ENCODE results near the gene GTF2E1. TPM values are rescaled to one million over a fixed set of nuclear protein-coding genes. Genes with fewer than 3 reads are reported as not detected.
"Not testable (repeated sequence)": the region's sequence is repeated elsewhere in the genome, so short reads cannot be mapped to it uniquely, and the experiment has no call there.

GTF2E1 gene
- 16.5 TPM in 2 replicates for total RNA-seq (2014; rRNA removed; shearing (Covaris generic))

GRCh38 chr3:120742198-120742848, at the start of gene GTF2E1, which contains the start of gene RABL3:
TSS of gene GTF2E1 (plus strand) at chr3:120742744. CDS start at chr3:120750553, 7,809 bp downstream.
TSS of gene RABL3 (minus strand) at chr3:120742516. CDS start at chr3:120742507, 9 bp downstream.
- peak; percentile 100 for DNase-seq (ENCODE audit: low read depth)

GRCh38 chr3:120693439-120694171, 48.9 kb upstream of the GTF2E1 start:
- peak; percentile 51 for DNase-seq (ENCODE audit: low read depth)

GRCh38 chr3:120699333-120699732, 43.2 kb upstream of the GTF2E1 start:
- no peak for DNase-seq (ENCODE audit: low read depth)

DNA sequence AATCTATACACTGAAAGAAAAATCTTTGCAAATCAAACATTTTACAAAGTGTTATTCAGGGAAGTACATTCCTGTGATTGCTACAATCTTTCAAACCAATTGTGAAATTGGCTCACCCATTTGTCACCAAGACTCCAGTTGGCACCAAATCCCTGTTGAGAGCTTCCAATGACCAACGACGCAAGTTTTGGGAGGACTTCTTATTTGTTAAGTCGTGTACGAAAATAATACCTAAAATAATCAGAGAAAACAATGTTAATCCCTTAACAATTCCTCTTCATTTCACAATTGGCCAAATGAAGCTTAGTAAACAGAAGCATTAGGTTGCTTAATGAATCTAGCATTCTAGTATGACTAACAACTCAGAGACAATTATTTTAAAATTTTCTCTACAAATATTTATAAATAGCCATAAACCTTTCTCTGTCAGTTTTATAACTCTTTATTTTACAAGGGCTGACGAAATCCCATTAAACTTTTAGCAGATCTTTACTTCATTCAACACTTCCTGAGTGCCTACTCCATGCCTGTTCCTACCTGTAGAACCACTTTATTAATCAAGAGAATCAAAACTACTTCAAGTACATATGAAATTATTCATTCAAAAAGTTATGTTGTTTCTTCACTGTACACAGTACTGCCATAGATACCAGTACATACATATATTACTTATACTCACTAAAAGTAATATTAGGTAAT, 36.5 kb upstream of the GTF2E1 start:
- no peak for DNase-seq (ENCODE audit: low read depth)

GRCh38 chr3:120706950-120707349, 35.6 kb upstream of the GTF2E1 start:
- no peak for DNase-seq (ENCODE audit: low read depth)

GRCh38 chr3:120708408-120708807, 34.1 kb upstream of the GTF2E1 start:
- DNase-seq (ENCODE audit: low read depth), result no peak

- DNase-seq (ENCODE audit: low read depth), result no peak
Measured at GRCh38 chr3:120710369-120710768, 32.2 kb upstream of the GTF2E1 start.

DNA sequence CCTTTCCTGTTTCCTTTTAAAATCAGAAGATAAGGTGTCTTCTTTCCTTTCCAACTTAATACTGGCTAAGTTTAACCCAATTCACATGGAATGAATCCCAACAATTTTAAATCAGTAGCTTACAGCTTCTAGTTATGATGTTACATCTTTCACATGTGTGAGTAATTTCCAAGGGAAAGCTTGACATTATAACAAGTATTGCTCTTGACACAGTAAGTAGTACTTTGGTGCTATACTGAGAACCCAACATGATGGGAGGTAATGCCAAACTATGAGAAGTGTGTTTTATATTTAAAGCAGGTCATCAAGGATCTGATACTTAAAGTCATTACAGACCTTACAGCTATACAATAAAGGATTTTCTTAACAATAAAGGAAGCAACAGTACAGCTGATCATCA, 29.3 kb upstream of the GTF2E1 start:
- DNase-seq (ENCODE audit: low read depth), result no peak

DNA sequence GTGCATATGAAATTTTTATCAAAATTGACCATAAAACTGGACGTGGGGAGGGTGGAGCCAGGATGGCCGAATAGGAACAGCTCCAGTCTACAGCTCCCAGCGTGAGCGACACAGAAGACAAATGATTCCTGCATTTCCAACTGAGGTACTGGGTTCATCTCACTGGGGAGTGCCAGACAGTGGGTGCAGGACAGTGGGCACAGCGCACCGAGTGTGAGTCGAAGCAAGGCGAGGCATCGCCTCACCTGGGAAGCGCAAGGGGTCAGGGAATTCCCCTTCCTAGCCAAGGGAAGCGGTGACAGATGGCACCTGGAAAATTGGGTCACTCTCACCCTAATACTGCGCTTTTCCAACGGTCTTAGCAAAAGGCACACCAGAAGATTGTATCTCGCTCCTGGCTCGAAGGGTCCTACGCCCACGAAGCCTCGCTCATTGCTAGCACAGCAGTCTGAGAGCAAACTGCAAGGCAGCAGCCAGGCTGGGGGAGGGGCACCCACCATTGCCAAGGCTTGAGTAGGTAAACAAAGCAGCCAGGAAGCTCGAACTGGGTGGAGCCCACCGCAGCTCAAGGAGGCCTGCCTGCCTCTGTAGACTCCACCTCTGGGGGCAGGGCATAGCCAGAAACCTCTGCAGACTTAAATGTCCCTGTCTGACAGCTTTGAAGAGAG, 23.2 kb upstream of the GTF2E1 start:
- DNase-seq (ENCODE audit: low read depth), result not testable (repeated sequence)

DNA sequence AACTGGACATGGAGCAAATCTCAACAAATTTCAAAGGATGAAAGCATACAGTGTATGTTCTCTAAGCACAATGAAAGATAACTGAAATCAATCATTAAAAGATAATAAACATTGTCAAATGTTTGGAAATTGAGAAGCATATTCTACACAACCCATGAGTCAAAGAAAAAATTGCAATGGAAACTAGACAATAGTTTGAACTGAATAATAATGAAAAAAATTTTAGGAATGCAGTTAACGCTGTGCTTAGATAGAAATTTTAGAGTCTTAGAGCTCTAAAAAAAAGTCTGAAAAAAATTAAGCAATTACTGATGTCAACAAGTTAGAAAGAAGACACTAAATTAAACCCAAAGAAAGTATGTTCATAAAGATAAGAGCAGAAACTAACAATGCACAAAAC, 15.8 kb upstream of the GTF2E1 start:
- DNase-seq (ENCODE audit: low read depth), result no peak

DNA sequence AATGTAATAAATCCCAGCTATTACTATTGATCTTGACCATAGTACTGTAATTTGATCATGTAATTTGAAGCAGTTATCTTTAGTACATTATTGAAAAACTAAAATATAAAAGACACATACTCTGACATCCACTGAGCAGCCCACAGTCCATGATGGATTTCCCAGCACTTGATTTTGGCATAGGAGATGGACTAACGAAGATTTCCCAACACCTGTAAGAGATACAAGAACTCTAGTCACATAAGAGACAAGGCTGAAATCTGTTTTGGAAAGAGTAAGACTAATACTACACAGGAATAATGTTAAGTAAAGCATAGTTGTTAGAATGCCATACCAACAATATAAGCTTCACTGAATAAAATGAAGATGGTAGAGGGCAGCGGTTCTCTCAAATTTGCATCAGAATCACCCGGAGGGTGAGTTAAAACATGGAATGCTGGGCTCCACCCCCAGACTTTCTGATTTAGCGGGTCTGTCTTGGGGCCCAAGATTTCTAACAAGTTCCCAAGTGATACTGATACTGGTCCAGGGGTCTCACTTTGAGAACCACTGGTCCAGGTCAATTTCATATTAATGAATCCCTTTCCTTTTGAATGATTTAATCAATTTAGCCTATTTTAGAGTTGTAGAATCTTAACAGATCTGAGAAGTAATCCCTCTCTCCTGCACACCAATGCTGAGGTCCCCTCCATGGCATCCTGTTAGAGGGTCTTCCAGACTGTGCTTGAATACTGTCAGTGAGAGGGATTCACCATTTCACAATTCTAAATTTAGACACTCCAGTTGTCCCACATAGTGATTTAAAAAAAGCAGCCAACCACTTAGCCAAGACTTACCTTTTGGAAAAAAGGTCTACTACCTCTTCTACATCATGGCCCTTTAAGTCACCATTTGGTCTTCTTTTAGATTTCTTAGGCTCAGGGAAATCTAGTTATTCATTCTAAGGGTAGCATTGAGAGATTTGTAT, 11.7 kb upstream of the GTF2E1 start:
- DNase-seq (ENCODE audit: low read depth), result no peak

DNA sequence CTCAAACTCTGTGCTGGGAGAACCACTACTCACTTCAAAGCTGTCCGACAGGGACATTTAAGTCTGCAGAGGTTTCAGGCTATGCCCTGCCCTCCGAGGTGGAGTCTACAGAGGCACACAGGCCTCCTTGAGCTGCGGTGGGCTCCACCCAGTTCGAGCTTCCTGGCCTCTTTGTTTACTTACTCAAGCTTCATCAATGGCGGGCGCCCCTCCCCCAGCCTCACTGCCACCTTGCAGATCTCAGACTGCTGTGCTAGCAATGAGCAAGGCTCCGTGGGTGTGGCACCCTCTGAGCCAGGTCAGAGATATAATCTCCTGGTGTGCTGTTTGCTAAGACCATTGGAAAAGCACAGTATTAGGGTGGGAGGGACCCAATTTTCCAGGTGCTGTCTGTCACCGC, 4.5 kb upstream of the GTF2E1 start:
- not testable (repeated sequence) for DNase-seq (ENCODE audit: low read depth)

- no peak for DNase-seq (ENCODE audit: low read depth)
Measured at GRCh38 chr3:120741320-120741719, 1.2 kb upstream of the GTF2E1 start.

GRCh38 chr3:120741837-120742197, 727 bp upstream of the GTF2E1 start:
- DNase-seq (ENCODE audit: low read depth), result peak; percentile 62

- DNase-seq (ENCODE audit: low read depth), result peak; percentile 35
Measured at GRCh38 chr3:120742849-120743365, 363 bp downstream of the GTF2E1 start.

DNA sequence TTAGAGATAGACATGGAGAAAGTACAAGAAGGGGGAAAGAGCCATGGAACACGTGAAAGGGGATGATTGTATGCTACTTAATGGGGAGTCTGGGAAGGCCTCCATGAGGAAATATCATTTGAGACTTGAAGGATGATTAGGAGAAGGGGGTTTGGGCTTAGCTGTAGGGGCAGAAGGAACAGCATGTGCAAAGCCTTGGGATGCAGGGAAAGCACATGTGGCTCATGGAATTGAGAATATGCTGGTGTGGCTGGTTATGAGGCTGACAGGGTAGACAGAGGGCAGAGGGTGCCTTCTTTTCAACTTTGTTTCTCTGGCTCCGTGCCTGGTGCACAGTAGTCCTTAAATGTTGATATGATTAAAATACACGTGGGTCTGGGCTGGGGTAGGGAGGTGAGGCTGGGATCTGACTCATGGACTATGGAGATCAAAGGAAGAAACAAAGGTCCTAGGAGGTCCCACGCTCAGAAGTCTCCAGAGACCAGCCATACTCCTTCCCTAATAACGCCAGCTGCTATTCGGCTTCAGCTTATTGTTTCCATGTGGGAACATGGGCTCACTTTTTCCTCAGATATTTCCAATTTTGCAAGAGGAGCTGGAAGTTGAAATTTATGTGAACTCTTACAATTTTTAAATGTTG, 1.1 kb downstream of the GTF2E1 start:
- DNase-seq (ENCODE audit: low read depth), result peak; percentile 22

DNA sequence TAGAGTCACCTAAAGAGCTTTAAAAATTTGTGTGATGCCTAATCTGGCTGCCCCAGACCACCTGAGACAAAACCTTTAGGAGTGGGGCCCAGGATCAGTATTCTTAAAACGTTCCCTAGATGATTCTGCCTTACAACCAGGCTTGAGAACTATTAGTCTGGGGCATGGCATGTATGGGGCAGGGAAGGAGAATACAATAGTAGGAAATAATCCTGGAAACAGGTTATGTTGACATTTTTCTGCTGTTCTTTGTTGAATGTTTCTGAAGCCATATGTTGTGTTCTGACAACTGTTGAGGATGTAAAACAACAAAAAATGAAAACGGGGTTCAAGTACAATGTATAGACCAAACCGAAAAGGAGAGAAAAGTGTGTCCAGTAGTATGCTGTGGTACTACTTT, 2.9 kb downstream of the GTF2E1 start:
- DNase-seq (ENCODE audit: low read depth), result no peak

- no peak for DNase-seq (ENCODE audit: low read depth)
Measured at GRCh38 chr3:120749843-120750242, 7.3 kb downstream of the GTF2E1 start.

GRCh38 chr3:120752230-120752629, 9.7 kb downstream of the GTF2E1 start:
- DNase-seq (ENCODE audit: low read depth), result no peak

DNA sequence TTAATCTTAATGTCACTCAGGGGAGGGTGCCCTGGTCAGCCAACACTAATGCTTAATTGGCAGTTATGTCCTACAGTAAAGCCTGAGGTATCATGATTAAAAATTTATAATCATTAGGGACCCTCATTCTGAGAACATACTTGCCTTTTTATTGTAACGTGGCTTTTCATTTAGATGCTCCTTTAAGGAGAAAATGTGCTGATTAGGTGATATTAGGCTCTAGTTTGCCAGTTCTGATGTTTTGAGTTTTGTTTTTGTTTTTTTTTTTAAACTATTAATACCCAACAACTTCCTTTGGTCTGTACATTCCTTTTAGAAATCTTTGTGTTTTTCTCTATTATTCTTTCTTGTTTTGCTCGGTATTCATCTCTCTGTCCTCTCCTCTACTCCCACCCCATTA, 10.3 kb downstream of the GTF2E1 start:
- DNase-seq (ENCODE audit: low read depth), result no peak

Data from RPMI7951 (cell line).